Measurements from ENCODE around the gene SPTB. TPM values are rescaled to one million over a fixed set of nuclear protein-coding genes. Genes with fewer than 3 reads are reported as not detected.

SPTB gene
- total and polyA plus RNA-seq, 10 of the 15 experiments (the other 5 are each of a cell fraction or from before 2014, with no cell fraction given): under 0.01 to 0.04 (median 0.02) TPM; not detected in 4

DNA sequence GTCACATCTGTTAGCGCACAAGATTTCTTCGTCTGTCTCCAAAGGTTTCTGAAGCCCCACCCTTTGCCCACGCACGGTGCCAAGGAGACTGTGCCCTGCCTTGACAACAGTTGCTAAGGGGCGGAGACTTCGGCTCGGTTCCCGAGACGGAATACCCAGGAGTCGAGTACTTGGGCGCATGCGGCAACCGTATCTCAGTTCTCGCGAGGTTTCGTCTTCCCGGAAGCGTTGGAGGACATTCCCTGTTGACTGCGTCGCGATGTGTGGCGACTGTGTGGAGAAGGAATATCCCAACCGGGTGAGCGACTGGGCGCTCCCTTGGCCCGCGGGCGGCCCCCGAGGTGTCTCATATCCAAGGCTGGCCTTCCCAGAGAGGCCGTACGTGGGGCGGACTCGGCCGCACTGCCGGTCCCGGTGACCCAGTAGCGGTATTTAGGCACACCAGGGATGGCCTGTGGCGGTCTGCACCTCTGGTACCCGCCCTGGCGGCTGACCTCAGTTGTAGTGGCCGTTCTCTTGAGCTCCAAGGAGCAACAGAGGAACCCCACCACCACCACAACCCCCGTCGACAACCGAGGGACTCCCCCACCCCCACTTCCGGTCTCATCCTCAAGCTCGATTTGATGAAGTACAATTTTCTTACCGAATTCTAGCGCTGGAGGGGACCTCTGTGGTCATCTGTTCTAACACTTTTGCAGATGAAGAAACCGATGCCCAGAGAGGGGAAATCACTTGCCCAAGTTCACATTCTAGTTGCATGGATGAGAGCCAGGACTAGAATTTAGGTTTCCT, 34.7 kb upstream of the SPTB start, which contains the start of gene CHURC1 (continued):
- peak; percentile 93 for TF ChIP-seq IKZF1 (conservative IDR thresholded peaks at IDR 0.05)
- peak; percentile 75; the same call in 1 of the 2 replicates for TF ChIP-seq ZNF207 (IDR thresholded peaks at IDR 0.05; ENCODE audit: borderline replicate concordance)
- TF ChIP-seq, protein P1, sequence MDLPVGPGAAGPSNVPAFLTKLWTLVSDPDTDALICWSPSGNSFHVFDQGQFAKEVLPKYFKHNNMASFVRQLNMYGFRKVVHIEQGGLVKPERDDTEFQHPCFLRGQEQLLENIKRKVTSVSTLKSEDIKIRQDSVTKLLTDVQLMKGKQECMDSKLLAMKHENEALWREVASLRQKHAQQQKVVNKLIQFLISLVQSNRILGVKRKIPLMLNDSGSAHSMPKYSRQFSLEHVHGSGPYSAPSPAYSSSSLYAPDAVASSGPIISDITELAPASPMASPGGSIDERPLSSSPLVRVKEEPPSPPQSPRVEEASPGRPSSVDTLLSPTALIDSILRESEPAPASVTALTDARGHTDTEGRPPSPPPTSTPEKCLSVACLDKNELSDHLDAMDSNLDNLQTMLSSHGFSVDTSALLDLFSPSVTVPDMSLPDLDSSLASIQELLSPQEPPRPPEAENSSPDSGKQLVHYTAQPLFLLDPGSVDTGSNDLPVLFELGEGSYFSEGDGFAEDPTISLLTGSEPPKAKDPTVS (IDR thresholded peaks at IDR 0.05; ENCODE audit: low read depth, low read length): no peak; the same call in 1 of the 2 replicates
- TF ChIP-seq NFXL1 (IDR thresholded peaks at IDR 0.05; ENCODE audit: borderline replicate concordance): no peak
- no peak; the same call in 1 of the 2 replicates for TF ChIP-seq GABPA (IDR thresholded peaks at IDR 0.05; ENCODE audit: low read depth)
- no peak; the same call in 1 of the 2 replicates for TF ChIP-seq NR2F1 (conservative IDR thresholded peaks at IDR 0.05)
- no peak for TF ChIP-seq CHD1 (IDR thresholded peaks at IDR 0.05; ENCODE audit: low read depth, low read length)
- TF ChIP-seq RAD51 (IDR thresholded peaks at IDR 0.05): no peak
- TF ChIP-seq, protein P2, sequence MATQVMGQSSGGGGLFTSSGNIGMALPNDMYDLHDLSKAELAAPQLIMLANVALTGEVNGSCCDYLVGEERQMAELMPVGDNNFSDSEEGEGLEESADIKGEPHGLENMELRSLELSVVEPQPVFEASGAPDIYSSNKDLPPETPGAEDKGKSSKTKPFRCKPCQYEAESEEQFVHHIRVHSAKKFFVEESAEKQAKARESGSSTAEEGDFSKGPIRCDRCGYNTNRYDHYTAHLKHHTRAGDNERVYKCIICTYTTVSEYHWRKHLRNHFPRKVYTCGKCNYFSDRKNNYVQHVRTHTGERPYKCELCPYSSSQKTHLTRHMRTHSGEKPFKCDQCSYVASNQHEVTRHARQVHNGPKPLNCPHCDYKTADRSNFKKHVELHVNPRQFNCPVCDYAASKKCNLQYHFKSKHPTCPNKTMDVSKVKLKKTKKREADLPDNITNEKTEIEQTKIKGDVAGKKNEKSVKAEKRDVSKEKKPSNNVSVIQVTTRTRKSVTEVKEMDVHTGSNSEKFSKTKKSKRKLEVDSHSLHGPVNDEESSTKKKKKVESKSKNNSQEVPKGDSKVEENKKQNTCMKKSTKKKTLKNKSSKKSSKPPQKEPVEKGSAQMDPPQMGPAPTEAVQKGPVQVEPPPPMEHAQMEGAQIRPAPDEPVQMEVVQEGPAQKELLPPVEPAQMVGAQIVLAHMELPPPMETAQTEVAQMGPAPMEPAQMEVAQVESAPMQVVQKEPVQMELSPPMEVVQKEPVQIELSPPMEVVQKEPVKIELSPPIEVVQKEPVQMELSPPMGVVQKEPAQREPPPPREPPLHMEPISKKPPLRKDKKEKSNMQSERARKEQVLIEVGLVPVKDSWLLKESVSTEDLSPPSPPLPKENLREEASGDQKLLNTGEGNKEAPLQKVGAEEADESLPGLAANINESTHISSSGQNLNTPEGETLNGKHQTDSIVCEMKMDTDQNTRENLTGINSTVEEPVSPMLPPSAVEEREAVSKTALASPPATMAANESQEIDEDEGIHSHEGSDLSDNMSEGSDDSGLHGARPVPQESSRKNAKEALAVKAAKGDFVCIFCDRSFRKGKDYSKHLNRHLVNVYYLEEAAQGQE (IDR thresholded peaks at IDR 0.05; ENCODE audit: low read depth, low read length): no peak
- 0 out of 2 replicates have a peak, but pooled peaks have one; percentile 65 for TF ChIP-seq RCOR1 (conservative IDR thresholded peaks at IDR 0.05; ENCODE audit: low read depth, low read length)
- TF ChIP-seq ATF7 (IDR thresholded peaks at IDR 0.05; ENCODE audit: low read depth): no peak
- no peak for TF ChIP-seq ZNF274 (IDR thresholded peaks at IDR 0.05; ENCODE audit: insufficient read depth, insufficient read length)
- no peak for TF ChIP-seq MTA3 (IDR thresholded peaks at IDR 0.05; ENCODE audit: borderline replicate concordance, low read length)
- TF ChIP-seq BHLHE40 (IDR thresholded peaks at IDR 0.05; ENCODE audit: borderline replicate concordance in 1 of 2, low read depth in 2 of 2, low read length in 1 of 2): peak in 1 of 2 experiments; percentile 44; a peak in 1 of 4 replicates
- no peak for TF ChIP-seq SREBF2 (IDR thresholded peaks at IDR 0.05; ENCODE audit: low read length)
- TF ChIP-seq, protein P3, sequence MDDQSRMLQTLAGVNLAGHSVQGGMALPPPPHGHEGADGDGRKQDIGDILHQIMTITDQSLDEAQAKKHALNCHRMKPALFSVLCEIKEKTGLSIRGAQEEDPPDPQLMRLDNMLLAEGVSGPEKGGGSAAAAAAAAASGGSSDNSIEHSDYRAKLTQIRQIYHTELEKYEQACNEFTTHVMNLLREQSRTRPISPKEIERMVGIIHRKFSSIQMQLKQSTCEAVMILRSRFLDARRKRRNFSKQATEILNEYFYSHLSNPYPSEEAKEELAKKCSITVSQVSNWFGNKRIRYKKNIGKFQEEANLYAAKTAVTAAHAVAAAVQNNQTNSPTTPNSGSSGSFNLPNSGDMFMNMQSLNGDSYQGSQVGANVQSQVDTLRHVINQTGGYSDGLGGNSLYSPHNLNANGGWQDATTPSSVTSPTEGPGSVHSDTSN (IDR thresholded peaks at IDR 0.05; ENCODE audit: insufficient replicate concordance, low read depth, low read length): no peak
- no peak for TF ChIP-seq PAX8 (IDR thresholded peaks at IDR 0.05)
- TF ChIP-seq BACH1 (IDR thresholded peaks at IDR 0.05; ENCODE audit: borderline replicate concordance): peak; percentile 82
- TF ChIP-seq NRF1 (conservative IDR thresholded peaks at IDR 0.05; ENCODE audit: low read depth, low read length): peak; percentile 33; the same call in 1 of the 2 replicates
- TF ChIP-seq, protein P4, sequence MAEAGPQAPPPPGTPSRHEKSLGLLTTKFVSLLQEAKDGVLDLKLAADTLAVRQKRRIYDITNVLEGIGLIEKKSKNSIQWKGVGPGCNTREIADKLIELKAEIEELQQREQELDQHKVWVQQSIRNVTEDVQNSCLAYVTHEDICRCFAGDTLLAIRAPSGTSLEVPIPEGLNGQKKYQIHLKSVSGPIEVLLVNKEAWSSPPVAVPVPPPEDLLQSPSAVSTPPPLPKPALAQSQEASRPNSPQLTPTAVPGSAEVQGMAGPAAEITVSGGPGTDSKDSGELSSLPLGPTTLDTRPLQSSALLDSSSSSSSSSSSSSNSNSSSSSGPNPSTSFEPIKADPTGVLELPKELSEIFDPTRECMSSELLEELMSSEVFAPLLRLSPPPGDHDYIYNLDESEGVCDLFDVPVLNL (IDR thresholded peaks at IDR 0.05; ENCODE audit: low read depth, low read length): no peak
- no peak for TF ChIP-seq ZNF24 (IDR thresholded peaks at IDR 0.05)
